ENCODE data around the gene ING4.
A peak's percentile ranks its signal among the peaks of the same experiment; 100 is the strongest.

Gene ING4

GRCh38 chr12:6688543-6688998 is 25.7 kb upstream of the ING4 start:
- ChIA-PET CTCF (interaction anchor here (0.6 to 1.2 kb wide), 3 partner anchors 31 to 138 kb away, joined by 3 to 4 read pairs (median 3); no protein-coding TSS in a partner anchor), POLR2A (ENCODE audit: low non-redundant PET) (interaction anchor here (1.0 to 1.3 kb wide), 3 partner anchors 31 to 75 kb away, joined by 3 to 13 read pairs (median 5); partner anchors contain the start of gene COPS7A)
- TF ChIP-seq, protein P1, sequence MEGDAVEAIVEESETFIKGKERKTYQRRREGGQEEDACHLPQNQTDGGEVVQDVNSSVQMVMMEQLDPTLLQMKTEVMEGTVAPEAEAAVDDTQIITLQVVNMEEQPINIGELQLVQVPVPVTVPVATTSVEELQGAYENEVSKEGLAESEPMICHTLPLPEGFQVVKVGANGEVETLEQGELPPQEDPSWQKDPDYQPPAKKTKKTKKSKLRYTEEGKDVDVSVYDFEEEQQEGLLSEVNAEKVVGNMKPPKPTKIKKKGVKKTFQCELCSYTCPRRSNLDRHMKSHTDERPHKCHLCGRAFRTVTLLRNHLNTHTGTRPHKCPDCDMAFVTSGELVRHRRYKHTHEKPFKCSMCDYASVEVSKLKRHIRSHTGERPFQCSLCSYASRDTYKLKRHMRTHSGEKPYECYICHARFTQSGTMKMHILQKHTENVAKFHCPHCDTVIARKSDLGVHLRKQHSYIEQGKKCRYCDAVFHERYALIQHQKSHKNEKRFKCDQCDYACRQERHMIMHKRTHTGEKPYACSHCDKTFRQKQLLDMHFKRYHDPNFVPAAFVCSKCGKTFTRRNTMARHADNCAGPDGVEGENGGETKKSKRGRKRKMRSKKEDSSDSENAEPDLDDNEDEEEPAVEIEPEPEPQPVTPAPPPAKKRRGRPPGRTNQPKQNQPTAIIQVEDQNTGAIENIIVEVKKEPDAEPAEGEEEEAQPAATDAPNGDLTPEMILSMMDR (conservative IDR thresholded peaks at IDR 0.05; ENCODE audit: low read depth) = no peak
- peak overlapping the region; percentile 94 for H3K27ac ChIP-seq
- DNase-seq (ENCODE audit: low spot score) = no peak

GRCh38 chr12:6685814-6686213 is 22.9 kb upstream of the ING4 start:
- POLR2A ChIA-PET (ENCODE audit: low non-redundant PET) = no interaction called here
- CTCF ChIA-PET = interaction anchor here (0.6 to 0.8 kb wide), 5 partner anchors 18 to 135 kb away, joined by 3 to 5 read pairs (median 3); partner anchors contain the start of gene LPAR5
- TF ChIP-seq, protein P1 (conservative IDR thresholded peaks at IDR 0.05; ENCODE audit: low read depth) = no peak
- H3K27ac ChIP-seq = no peak overlapping the region
- no peak for DNase-seq (ENCODE audit: low spot score)

GRCh38 chr12:6684609-6685008 is 21.7 kb upstream of the ING4 start:
- CTCF ChIA-PET = interaction anchor here (0.5 to 0.6 kb wide), 2 partner anchors 13 to 223 kb away, joined by 3 read pairs; no protein-coding TSS in a partner anchor
- no peak for DNase-seq (ENCODE audit: low spot score)
- no peak overlapping the region for H3K27ac ChIP-seq
- TF ChIP-seq, protein P1 (conservative IDR thresholded peaks at IDR 0.05; ENCODE audit: low read depth) = peak; percentile 20; the same call in 1 of the 2 replicates
- POLR2A ChIA-PET (ENCODE audit: low non-redundant PET) = no interaction called here

DNA sequence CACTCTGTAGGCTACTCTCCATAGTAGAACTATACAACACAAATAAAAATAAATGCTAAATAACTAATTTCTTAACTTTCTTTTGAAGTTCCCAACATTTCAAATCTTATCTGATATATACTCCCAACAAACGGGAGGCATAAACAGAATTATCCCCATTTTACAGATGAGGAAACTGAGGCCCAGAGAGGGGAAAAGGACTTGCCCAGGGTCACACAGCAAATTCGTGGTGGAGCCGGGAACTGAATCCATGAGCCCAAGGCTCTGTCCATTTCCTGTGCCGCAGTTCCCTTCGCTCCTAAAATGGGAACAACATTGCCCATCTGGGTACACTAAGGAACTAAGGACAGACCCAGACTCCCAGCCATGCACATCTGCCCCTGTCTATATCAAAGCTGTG is 14.0 kb upstream of the ING4 start:
- no peak for DNase-seq (ENCODE audit: low spot score)
- ChIA-PET CTCF (interaction anchor here (0.8 to 1.4 kb wide), 2 partner anchors 10 to 57 kb away, joined by 4 to 5 read pairs; no protein-coding TSS in a partner anchor), POLR2A (ENCODE audit: low non-redundant PET) (no interaction called here)
- TF ChIP-seq, protein P1 (conservative IDR thresholded peaks at IDR 0.05; ENCODE audit: low read depth) = no peak
- no peak overlapping the region for H3K27ac ChIP-seq

DNA sequence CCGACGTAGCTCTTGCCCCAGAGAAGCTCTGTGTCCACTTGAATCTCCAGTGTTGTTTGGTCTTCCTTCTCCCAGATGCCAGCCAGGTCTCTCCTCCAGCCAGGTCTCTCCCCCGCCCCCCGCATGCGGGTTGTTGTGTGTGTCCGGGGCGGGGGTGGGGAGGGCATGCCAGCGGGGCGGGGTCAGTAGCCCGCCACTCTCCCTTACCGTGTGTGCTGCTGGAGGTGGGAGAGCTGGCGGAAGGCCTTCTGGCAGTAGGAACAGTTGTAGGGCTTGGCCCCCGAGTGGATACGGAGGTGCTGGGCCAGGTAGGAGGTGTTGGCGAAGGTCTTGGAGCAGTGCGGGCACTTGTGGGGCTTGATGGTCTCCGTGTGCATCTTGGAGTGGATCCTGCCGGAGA is 9.2 kb upstream of the ING4 start:
- POLR2A ChIA-PET (ENCODE audit: low non-redundant PET) = no interaction called here
- TF ChIP-seq, protein P1 (conservative IDR thresholded peaks at IDR 0.05; ENCODE audit: low read depth) = no peak
- no peak for DNase-seq (ENCODE audit: low spot score)
- no peak overlapping the region for H3K27ac ChIP-seq
- CTCF ChIA-PET = interaction anchor here (1.0 kb wide), 1 partner anchor 12 kb away, joined by 3 read pairs; no protein-coding TSS in a partner anchor

DNA sequence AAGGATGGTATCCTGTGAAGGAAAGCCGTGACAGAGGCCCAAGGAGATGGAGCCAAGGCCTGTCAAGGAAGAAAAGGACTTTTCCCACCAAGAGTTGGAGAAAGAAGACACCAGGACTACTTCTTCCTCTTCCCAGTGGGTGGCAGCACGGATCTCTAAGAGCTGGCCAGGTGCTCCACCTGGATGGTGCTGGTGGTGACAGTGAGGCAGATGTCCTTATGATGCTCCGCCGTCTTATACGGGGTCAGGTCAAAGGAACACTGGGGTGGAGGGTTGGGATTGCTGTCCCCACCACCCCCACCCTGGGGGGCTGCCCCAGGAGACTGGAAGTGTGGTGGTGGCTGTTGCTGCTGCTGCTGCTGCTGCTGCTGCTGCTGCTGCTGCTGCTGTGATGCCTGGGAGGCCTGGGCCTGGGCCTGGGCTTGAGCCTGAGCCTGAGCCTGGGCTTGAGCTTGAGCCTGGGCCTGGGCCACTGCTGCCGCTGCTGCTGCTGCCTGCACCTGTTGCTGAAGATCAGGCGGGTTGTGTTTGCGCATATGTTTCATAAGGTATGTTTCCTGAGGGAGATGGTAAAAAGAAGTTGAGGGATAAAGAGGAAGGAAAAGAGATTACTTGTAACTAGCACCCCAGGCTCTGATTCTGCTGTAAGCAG is 4.8 kb upstream of the ING4 start:
- TF ChIP-seq, protein P1 (conservative IDR thresholded peaks at IDR 0.05; ENCODE audit: low read depth) = no peak
- ChIA-PET CTCF (interaction anchor here (0.6 to 1.2 kb wide), 5 partner anchors 9 to 56 kb away, joined by 3 to 5 read pairs (median 4); partner anchors contain the start of gene COPS7A), POLR2A (ENCODE audit: low non-redundant PET) (interaction anchor here (0.6 kb wide), 1 partner anchor 113 kb away, joined by 4 read pairs; no protein-coding TSS in a partner anchor)
- DNase-seq (ENCODE audit: low spot score) = peak; percentile 26
- H3K27ac ChIP-seq = no peak overlapping the region

Measured in RWPE1 (cell line).